IPS DF 19.7 (cell line): ENCODE data around the gene TFPI.
"Not testable (repeated sequence)": the region's sequence is repeated elsewhere in the genome, so short reads cannot be mapped to it uniquely, and the experiment has no call there.

Experiments used
- DNase-seq: peaks from one replicate; pipeline ENCODE4 v3.0.0-alpha.2; 2013; ENCODE audit warnings: low read depth, low spot score

TFPI gene

DNA sequence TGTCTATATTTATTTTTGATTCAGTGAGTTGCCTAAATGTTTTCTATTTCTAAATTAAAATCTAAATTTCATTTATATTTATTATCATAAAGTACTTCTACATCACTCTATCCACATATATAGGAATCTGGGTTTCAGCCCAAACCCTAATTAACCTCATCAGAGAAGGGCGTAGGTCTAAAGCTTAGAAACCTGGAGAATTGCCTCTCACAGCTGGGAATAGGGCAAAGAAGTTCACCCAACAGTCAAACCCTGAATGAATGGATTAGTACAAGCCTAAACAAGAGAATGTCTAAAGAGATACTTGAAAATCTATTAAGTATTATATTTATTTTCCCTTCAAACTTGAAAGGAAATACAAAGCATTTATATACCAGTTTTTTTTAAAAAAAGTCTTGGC, 26.2 kb downstream of the TFPI start:
- DNase-seq: no peak

DNA sequence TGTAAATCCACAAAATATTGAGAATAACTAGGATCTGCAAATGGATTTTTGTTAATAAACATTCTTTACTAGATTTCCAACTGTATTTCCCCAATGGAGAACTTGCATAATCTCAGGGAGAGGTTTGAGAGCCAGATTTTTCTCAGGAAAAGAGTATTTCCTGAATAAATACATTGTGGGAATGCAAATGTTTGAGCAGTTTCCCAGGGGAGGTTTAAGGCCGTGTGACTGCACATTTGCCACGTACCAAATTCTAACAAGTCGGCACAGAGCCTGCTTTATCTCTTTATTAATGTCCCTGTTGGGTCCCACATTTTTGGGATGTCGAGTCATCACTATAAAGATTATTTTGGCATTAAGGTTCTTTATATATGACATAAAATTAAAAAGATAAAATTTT, 27.0 kb downstream of the TFPI start:
- no peak for DNase-seq

DNA sequence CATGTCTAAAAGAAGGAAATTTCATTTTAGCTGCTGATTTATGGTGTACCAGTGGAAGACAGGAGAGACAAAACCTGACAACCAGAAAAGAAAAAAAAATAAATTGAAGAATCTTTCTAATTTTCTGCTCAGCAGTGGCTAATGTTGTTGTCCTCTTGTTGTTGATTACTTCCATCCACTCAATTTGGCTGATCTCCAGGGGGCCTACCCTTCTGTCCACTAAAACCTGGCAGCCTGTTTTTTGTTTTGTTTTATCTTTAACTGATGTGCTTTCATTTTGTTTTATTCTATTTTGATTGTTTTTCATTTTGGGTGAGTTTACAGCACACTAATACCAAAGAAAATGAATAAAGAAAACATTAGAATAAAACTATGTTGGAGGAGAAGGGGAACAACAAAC, 27.4 kb downstream of the TFPI start:
- no peak for DNase-seq

DNA sequence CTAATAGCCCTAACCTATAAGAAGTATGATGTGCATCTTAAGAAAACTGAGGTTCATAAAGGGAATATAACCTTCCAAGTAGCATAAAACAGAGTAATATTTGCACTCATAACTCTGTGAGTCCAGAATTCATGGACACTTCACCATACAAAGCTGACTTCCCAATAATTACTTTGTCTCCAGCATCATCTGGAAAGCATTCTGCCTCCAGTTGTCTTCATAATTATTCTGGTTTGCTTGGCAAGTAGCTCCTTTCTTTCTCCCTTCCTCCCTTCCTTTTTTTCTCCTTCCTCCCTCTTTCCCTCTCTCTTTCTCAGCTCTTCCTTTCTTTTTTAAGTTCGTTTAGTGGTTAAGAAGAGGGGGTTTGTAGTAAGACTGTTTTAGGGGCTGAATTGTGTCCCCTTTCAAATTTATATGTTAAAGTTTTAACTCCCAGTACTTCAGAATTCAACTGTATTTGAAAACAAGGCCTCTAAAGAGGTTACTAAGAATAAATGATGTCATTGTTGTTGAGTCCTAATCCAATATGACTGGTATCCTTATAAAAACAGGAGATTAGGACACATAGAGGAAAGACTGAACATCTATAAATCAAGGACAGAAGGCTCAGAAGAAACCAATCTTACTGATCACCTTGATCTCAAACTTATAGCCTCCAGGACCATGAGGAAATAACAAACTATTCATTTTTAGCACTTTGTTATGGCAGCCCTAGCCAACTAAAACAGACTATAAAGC, 28.9 kb downstream of the TFPI start:
- DNase-seq: no peak

DNA sequence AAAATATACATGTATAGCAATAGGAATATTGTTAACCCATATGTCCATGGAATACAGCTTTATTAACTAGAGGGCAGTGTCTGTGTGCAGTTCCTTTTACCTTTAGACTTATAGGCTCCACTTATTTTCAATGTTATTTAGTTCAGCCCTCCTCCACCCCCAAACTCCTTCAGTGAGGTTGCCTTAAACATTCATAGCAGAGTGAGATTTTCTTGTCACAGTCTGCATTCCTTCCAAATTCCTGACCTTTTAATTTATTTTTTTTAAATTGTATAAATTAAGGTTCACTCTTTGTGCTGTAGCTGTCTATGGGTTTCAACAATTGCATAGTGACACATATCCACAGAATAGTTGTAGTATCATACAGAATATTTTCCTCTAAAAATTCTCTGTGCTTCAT, 30.9 kb downstream of the TFPI start:
- no peak for DNase-seq

DNA sequence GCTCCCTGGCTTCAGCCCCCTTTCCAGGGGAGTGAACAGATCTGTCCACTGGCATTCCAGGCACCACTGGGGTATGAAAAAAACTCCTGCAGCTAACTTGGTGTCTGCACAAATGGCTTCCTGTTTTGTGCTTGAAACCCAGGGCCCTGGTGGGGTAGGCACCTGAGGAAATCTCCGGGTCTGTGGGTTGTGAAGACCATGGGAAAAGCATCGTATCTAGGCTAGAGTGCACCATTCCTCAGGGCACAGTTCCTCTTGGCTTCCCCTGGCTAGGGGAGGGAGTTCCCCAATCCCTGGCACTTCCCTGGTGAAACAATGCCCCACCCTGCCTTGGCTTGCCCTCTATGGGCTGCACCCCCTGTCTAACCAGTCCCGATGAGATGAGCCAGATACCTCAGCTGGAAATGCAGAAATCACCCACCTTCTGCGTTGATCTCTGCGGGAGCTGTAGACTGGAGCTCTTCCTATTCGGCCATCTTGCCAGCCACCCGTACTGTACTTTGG, 34.1 kb downstream of the TFPI start:
- DNase-seq: no peak

DNA sequence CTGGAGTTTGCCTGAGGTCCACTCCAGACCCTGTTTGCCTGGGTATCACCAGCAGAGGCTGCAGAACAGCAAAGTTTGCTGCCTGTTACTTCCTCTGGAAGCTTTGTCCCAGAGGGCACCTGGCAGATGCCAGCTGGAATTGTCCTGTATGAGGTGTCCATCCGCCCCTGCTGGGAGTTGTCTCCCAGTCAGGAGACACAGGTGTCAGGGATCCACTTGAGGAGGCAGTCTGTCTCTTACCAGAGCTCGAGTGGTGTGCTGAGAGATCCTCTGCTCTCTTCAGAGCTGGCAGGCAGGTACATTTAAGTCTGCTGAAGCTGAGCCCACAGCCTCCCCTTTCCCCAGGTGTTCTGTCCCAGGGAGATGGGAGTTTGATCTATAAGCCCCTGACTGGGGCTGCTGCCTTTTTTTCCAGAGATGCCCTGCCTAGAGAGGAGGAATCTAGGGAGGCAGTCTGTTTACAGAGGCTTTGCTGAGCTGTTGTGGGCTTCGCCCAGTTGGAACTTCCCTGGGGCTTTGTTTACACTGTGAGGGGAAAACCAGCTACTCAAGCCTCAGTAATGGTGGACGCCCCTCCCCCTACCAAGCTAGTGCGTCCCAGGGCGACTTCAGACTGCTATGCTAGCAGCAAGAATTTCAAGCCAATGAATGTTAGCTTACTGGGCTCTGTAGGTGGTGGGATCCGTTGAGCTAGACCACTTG, 34.7 kb downstream of the TFPI start:
- no peak for DNase-seq

DNA sequence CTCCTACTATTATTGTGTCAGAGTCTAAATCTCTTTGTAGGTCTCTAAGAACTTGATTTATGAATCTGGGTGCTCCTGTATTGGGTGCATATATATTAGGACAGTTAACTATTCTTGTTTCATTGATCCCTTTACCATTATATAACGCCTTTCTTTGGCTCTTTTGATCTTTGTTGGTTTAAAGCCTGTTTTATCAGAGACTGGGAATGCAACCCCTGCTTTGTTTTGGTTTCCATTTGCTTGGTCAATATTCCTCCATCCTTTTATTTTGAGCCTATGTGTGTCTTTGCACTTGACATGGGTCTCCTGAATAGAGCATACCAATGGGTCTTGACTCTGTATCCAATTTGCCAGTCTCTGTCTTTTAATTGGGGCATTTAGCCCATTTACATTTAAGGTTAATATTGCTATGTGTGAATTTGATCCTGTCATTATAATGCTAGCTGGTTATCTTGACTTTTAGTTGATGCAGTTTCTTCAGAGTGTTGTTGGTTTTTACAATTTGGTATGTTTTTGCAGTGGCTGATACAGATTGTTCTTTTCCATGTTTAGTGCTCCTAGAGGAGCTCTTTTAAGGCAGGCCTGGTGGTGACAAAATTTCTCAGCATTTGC, 36.4 kb downstream of the TFPI start:
- not testable (repeated sequence) for DNase-seq

DNA sequence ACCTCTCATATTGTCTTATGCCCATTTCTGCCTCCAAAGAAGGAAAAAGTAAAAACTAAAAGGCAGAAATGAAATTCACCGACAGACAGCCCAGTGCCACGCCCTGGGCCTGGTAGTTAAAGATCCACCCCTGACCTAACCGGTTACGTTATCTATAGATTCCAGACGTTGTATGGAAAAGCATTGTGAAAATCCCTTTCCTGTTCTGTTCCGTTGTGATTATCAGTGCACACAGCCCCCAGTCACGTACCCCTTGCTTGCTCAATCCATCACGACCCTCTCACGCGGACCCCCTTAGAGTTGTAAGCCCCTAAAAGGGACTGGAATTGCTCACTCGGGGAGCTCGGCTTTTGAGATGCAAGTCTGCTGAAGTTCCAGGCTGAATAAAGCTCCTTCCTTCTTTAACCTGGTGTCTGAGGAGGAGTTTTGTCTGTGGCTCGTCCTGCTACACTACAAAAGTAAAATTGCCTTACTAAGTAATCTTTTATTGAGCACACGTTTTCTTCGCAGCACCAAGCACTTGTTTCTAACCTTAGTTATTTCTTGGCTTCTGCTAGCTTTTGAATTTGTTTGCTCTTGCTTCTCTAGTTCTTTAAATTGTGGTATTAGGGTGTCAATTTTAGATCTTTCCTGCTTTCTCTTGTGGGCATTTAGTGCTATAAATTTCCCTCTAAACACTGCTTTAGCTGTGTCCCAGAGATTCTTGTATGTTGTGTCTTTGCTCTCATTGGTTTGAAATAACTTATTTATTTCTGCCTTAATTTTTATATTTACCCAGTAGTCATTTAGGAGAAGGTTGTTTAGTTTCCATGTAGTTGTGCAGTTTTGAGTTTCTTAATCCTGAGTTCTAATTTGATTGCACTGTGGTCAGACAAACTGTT, 37.4 kb downstream of the TFPI start:
- DNase-seq: not testable (repeated sequence)

DNA sequence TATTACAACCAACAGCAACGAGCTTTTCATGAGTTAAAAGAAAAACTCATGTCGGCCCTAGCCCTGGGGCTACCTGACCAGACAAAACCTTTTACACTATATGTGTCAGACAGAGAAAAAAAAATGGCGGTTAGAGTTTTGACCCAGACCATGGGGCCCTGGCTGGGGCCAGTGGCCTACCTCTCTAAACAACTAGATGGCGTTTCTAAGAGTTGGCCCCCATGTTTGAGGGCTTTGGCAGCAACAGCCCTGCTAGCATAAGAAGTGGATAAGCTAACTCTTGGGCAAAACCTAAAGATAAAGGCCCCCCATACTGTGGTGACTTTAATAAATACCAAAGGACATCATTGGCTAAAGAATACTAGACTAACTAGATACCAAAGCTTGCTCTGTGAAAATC, 39.3 kb downstream of the TFPI start:
- no peak for DNase-seq

DNA sequence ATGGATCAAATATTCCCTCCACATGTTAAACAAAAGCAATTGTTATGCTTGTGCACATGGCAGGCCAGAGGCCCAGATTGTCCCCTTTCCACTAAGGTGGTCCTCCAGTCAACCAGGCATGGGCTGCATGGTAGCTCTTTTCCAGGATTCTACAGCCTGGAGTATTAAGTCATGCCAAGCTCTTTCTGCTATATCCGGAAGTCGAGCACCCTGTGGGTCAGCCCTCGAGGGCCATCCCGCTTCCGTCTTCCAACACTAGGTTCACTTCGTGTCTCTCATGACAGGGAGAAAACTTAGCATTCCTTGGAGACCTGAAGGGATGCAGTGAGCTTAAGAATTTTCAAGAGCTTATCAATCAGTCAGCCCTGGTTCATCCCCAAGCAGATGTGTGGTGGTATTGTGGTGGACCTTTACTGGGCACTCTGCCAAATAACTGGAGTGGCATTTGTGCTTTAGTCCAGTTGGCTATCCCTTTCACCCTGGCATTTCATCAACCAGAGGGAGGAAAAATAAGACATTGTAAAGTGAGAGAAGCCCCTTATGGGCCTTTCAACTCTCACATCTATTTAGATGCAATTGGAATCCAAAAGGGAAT, 39.9 kb downstream of the TFPI start:
- DNase-seq: not testable (repeated sequence)

DNA sequence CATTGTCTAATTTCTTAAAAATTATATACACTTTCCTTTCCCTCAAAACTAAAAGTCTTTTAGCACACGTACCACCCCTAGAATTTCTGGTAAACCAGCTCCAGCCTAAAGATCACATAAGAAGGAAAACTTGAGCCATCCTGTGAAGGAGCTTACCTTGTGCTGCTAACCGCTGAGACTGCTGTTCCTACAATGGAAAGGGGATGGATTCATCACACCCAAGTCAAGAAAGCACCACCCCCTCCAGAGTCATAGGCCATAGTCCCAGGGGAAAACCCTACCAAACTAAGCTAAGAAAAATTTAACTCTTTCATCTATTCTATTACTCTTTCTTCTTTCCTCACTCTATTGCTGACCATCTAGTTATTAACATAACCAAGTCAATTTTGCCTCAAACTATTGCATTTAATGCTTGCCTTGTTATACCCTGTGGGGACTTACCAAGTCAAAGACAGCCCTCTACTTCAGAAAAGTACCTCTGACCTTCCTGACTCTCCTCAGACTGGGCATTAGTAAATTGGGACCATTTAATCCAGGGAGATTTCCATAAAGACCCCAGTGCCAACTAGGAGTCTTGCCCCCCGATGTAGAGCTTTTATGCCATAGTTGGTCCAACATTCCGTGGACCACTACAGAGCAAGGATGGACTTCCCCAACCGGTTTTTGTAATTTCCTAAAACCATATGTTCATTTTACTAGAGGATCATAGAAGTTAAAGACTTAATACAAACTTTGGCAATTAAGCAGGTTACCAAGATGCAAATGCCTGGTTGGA, 40.6 kb downstream of the TFPI start:
- DNase-seq: not testable (repeated sequence)

DNA sequence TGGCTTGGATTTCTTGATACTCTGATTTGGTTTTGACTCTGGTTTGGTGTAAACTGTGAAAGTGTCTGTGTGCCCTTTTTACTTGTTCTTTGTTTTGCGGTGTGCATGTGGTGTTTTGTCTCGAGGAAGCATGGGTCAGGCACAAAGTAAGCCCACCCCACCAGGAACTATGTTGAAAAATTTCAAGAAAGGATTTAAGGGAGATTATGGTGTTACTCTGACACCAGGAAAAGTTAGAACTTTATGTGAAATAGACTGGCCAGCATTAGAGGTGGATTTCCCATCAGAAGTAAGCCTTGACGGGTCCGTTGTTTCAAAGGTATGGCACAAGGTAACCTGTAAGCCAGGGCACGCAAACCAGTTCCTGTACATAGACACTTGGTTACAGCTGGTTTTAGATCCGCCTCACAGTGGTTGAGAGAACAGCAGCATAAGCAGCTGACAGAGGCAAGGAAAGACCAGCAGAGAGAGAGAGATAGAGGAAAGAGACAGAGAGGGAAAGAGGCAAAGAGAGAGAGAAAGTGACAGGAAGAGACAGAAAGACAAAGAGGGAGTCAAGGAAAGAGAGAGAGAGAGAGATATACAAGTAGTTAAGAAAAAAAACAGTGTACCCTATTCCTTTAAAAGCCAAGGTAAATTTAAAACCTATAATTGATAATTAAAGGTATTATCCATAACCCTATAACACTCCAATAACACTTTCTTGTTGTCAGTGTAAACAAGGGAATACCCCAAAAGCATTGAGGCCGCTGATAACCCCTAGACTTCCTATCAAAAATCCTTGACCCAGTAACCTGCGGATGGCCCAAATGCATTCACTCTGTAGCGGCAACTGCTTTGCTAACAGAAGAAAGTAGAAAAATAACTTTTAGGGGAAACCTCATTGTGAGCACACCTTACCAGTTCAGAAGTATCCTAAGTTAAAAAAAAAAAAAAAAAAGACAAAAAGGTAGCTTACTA, 42.6 kb downstream of the TFPI start:
- no peak for DNase-seq

DNA sequence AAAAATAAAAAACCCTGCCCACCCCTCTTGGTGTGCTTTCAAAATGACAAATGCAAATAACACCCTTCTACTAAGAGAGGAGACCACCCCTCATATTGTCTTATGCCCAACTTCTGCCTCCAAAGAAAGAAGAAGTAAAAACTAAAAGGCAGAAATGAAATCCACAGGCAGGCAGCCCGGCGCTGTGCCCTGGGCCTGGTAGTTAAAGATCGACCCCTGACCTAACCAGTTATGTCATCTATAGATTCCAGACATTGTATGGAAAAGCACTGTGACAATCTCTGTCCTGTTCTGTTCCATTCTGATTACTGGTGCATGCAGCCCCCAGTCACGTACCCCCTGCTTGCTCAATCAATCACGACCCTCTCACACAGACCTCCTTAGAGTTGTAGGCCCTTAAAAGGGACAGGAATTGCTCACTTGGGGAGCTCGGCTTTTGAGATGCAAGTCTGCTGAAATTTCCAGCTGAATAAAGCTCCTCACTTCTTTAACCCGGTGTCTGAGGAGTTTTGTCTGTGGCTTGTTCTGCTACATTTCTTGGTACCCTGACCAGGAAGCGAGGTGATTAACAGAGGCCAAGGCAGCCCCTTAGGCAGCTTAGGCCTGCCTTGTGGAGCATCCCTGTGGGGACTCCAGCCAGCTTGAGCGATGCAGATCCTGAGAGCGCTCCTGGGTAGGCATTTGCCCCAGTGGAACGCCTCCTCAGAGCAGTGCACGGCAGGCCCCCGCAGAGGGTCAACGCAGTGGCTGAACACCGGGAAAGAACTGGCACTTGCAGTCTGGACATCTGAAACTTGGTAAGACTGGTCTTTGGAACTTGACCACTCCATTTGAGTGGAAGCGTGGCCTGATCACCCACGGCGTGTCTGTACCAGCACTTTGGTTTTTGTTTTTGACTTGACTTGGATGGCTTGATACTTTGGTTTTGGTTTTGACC, 43.5 kb downstream of the TFPI start:
- peak; percentile 69 for DNase-seq

DNA sequence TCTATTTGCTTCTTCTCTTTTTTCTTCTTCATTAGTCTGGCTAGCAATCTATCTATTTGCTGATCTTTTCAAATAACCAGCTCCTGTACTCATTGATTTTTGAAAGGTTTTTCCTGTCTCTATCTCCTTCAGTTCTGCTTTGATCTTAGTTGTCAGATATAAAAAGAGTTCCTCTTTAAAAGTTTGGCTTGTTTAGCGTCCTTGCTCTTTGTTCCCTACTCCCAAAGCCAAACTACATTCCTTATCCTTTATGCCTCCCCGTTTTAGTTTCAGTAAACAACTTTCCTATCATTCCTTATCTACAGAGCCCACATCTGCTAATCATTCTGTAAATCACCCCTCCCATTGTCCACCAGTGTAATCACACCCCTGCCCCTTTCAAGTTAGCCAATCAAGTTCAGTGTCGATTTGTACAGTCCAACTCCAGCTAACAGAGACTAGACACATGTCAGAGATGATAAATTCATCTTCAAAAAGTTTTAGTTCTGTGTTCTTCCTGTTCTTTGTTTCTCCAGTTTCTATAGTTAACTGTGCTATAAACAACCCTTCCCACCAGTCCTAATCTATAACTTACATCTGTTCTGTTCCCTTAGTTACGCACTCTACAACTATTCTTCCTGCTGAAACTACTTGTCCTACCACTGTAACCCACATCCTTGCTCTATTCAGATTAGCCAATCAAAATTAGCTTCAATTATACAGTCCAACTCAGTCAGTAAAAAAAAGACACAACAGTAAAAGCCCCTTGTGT, 44.4 kb downstream of the TFPI start:
- DNase-seq: no peak

DNA sequence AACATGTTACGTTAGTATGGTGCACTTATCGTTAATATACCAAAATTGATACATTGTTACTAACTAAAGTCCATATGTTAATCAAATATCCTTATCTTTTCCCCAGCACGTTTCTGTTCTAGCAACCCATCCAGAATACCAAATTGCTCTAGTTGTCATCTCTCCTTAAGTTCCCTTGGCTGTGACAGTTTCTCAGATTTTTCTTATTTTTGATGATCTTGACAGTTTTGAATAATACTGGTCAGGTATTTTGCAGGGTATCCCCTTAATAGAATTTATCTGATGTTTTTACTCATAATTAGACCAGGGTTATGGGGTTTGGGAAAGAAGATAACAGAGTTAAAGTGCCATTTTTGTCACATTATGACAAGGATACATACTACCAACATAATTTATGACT, 47.8 kb downstream of the TFPI start:
- DNase-seq: no peak

DNA sequence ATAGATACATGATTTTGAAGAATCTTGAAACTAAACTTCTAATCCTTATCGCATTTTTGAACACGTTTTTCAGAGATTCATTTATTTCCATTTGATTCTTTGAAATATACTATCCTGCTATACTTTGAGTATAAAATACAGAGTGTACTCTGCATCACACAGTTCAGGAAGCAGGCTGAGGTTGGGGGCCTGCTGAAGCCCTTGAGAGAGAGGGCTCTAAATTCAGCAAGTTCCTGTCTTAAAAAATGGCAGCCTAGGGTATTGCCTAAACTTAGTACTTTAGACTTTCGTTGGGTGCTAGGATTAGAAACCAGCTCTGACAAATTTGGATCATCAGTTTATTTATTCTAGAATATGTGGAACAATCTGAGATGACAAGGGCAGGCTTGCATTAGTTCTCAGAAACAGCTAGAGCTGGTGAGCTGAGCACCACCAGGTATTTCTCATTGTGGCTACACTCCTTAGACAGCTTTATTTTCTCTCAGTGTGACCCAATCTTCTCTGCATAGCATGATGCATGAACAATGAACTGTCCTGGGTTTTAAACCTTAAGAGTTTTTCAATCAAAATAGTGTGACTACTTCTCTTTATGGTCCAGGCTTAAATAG, 49.1 kb downstream of the TFPI start:
- DNase-seq: no peak
